ENCODE data around the gene SSNA1.

The SSNA1 gene

GRCh38 chr9:137152844-137153405 lies 35.6 kb upstream of the SSNA1 start:
- no peak for DNase-seq (ENCODE audit: low read depth, low spot score)

DNA sequence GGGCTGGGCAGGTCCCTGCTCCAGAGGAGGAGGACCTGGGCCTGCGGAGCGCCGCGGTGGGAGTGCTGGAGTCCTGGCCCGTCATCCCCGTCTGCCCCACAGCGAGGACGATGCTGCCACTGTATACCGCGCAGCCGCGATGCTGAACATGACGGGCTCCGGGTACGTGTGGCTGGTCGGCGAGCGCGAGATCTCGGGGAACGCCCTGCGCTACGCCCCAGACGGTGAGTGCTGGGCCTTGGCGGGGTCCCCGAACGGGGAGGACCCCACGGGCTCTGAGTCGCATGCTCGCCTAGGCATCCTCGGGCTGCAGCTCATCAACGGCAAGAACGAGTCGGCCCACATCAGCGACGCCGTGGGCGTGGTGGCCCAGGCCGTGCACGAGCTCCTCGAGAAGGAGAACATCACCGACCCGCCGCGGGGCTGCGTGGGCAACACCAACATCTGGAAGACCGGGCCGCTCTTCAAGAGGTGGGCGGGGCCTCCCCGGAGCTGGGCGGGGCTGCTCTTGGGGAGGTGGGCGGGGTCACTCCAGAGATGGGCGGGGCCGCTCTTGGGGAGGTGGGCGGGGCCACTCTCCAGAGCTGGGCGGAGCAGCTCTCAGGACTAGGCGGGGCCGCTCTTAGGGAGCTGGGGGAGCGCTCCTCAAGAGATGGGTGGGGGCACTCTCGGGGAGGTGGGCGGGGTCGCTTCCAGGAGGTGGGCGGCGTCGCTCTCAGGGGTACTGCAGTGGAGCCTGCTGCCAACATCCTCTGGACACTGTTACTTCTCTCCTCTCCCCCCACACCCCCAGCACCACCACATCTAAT lies 31.7 kb upstream of the SSNA1 start:
- DNase-seq (ENCODE audit: low read depth, low spot score) = peak; percentile 51

DNA sequence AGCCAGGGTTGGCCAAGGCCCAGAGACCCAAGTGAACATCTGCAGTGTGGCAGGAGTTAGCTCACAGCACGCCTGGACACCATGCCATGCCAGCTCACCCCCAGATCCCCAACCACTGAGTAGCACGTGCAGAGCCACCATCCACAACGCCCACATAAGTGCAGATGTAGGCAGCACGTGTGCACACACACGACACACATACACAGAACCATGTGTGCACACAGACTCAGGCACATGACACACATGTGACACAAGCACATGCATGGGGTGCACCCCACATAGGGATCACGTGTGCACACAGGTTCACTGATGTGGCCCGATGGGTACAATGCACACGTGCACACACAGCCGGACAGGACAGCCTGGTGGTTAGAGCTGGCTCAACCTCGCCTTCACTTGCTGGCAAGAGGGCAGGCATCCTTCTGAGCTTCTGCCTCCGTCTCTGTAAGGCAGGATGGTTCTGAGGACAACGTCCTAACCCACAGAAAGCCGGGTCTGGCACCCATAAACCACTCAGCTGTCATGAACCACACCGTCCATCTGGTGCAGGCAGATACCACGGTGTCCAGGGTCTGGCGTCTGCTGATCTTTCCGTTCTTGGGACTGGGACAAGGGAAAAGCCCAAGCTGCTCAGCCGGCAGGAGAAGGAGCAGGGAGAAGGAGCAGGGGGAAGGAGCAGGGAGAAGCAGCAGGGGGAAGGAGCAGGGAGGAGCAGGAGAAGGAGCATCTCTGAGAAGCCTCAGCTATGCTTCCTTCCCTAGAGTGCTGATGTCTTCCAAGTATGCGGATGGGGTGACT lies 30.7 kb upstream of the SSNA1 start:
- DNase-seq (ENCODE audit: low read depth, low spot score) = no peak

- DNase-seq (ENCODE audit: low read depth, low spot score) = no peak
These were observed 29.9 kb upstream of the SSNA1 start for GRCh38 chr9:137158625-137159024.

GRCh38 chr9:137159105-137160053 lies 29.1 kb upstream of the SSNA1 start:
- DNase-seq (ENCODE audit: low read depth, low spot score) = no peak

- DNase-seq (ENCODE audit: low read depth, low spot score) = no peak
These were observed 28.4 kb upstream of the SSNA1 start for GRCh38 chr9:137160054-137160425.

GRCh38 chr9:137160716-137161557 lies 27.5 kb upstream of the SSNA1 start:
- no peak for DNase-seq (ENCODE audit: low read depth, low spot score)

GRCh38 chr9:137161558-137162486 lies 26.7 kb upstream of the SSNA1 start:
- DNase-seq (ENCODE audit: low read depth, low spot score) = no peak

- DNase-seq (ENCODE audit: low read depth, low spot score) = no peak
These were observed 25.7 kb upstream of the SSNA1 start for GRCh38 chr9:137162505-137163364.

GRCh38 chr9:137163365-137163715 lies 25.1 kb upstream of the SSNA1 start:
- DNase-seq (ENCODE audit: low read depth, low spot score) = no peak

GRCh38 chr9:137163805-137164204 lies 24.7 kb upstream of the SSNA1 start:
- DNase-seq (ENCODE audit: low read depth, low spot score) = no peak

DNA sequence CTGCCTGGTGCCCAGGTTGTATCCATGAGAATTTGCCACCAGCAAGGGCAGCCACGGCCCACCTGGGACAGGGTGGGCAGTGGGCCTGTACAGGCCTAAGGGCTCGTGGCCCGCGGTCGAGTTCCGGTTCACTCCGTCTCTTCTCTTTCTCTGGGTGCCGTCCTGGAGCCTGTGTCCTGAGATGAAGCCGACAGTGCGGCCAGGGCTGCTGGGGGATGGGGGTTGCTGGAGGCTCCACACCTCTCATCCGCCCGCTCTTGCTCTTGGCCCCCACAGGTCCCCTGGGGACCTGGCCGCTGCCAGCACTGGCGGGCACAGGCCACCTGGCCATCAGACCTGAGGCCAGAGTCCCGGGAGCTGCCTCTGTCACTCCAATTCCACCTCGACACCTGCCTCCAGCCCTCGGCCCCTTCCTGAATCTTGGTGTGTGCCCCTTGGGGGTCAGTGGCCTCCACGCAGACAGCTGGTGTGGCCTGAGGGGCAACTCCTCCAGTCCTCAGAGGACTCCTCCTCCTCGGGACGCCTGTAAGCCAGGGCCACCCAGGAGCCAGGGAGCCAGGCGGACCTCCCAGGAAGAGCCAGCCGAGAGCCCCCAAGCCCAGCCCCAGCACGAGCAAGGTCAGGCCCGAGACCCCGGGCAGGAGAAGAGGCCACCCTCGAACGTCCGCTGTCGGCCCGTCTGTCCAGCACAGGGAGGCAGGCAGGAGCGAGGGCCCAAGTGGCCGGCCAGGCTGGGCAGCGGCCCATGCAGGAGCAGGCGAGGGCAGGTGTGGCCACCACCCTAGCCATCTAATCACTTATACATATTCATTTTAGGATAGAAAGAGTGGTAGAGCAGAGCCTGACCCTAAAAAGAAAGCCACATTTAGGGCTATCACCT lies 23.9 kb upstream of the SSNA1 start:
- no peak for DNase-seq (ENCODE audit: low read depth, low spot score)

- DNase-seq (ENCODE audit: low read depth, low spot score) = no peak
These were observed 23.1 kb upstream of the SSNA1 start for GRCh38 chr9:137165250-137165836.

DNA sequence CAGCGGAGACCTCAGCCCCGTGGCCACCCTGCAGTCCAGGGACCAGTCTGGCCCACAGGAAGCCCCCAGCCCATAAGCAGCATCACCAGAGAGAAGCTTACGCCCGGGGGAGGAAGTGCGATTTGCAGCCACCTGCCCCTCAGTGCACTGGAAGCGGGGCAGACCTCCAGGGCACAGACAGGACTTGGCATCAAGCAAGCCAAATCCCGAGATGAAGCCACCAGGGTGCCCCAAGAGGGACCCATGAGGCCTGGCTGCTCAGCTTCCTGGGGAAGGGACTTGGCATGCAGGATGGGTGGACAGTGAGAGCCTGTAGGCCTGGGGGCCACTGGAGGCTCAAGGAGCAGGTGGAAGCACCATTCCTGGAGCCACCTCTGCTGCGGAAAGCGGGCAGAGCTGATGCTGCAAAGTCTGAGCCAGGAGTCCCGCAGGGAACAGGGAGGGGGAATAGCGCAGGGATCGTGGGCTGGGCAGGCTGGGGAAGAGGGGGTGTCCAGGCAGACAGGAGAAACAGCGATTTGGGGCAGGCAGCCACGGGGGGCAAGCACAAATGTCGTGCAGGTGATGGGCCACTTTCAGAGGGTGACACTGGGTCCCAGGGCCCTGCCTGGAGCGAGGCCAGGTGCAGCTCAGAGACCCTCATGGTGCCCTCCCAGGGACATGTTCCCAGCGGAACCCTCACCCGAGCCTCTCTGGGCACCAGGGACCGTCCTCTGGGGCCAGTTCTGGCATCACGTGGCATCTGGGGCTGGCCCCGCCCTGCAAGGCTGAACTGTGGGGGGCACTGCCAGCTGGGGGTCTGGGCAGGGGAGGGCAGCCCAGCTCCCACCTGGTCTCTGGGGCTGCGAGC lies 21.9 kb upstream of the SSNA1 start:
- no peak for DNase-seq (ENCODE audit: low read depth, low spot score)

DNA sequence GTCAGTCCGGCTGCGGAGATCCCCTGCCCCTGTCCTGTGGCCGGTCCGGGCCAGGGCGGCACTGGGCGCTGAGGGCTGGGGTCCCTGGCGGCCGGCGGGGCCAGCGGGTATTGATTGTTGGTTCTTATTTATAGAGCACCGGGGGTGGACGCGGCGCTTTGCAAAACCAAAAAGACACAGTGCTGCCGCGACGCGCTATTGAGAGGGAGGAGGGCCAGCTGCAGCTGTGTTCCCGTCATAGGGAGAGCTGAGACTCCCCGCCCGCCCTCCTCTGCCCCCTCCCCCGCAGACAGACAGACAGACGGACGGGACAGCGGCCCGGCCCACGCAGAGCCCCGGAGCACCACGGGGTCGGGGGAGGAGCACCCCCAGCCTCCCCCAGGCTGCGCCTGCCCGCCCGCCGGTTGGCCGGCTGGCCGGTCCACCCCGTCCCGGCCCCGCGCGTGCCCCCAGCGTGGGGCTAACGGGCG lies 21.2 kb upstream of the SSNA1 start:
- no peak for DNase-seq (ENCODE audit: low read depth, low spot score)
